ENCODE results near the gene GKN1.
"Not testable (repeated sequence)": the region's sequence is repeated elsewhere in the genome, so short reads cannot be mapped to it uniquely, and the experiment has no call there.

DNA sequence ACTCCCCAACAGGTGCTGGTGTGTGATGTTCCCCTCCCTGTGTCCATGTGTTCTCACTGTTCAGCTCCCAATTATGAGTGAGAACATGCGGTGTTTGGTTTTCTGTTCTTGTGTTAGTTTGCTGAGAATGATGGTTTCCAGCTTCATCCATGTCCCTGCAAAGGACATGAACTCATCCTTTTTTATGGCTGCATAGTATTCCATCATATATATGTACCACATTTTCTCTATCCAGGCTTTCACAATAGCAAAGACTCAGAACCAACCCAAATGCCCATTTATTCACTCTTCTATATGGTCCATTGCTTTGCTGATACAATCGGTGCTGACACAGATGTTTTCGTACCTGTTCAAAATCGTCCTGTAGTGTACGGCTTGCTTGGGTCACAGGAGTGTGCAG lies 19.0 kb upstream of the GKN1 start:
- TF ChIP-seq CTCF (conservative IDR thresholded peaks at IDR 0.05 in 1 of 2, IDR thresholded peaks at IDR 0.05 in 1 of 2; ENCODE audit: low read depth in 1 of 2, low read length in 2 of 2); EZH2 (IDR thresholded peaks at IDR 0.05; ENCODE audit: low read length, missing control alignments): not testable (repeated sequence)

All from fibroblast of lung (primary cell).